Keratinocyte (primary cell): ENCODE measurements around the gene OXT. TPM values are rescaled to one million over a fixed set of nuclear protein-coding genes. Genes with fewer than 3 reads are reported as not detected.

Experiments used
- DNase-seq: peaks from one replicate; pipeline ENCODE4 v3.0.0-alpha.2; 2011; ENCODE audit warnings: low read depth, missing footprints, low spot score
- FAIRE-seq: peaks from 2 replicates; lab custom pipeline; 2011; peaks lifted over from hg19 to GRCh38; lab: Jason Lieb, UNC
- H2AFZ ChIP-seq: 2 replicates; pipeline ENCODE4 v1.6.0; 2012; ENCODE audit warnings: low read length, control low read depth, inconsistent platforms; ENCODE audit not compliant: control insufficient read depth
- H3K27ac ChIP-seq: 2 replicates; pipeline ENCODE4 v1.5.1; 2011; ENCODE audit warnings: low read length; ENCODE audit not compliant: control insufficient read depth, insufficient read depth
- H3K27me3 ChIP-seq: 3 replicates; pipeline ENCODE4 v1.6.0; 2011; ENCODE audit warnings: low read length; ENCODE audit not compliant: control insufficient read depth, insufficient read depth; ENCODE audit errors: extremely low read depth
- H3K36me3 ChIP-seq, 2 experiments: 2 replicates in 1 of 2; 3 replicates in 1 of 2; pipeline ENCODE4 v1.5.1; 2011; ENCODE audit warnings: low read length in 2 of 2, mild to moderate bottlenecking in 1 of 2; ENCODE audit not compliant: control insufficient read depth in 2 of 2, insufficient read depth in 2 of 2; ENCODE audit errors: extremely low read depth in 1 of 2
- H3K4me1 ChIP-seq: 3 replicates; pipeline ENCODE4 v1.5.1; 2011; ENCODE audit warnings: low read length; ENCODE audit not compliant: control insufficient read depth, insufficient read depth; ENCODE audit errors: extremely low read depth
- H3K4me2 ChIP-seq: 3 replicates; pipeline ENCODE4 v1.6.0; 2011; ENCODE audit warnings: low read depth, low read length; ENCODE audit not compliant: control insufficient read depth, insufficient read depth; ENCODE audit errors: extremely low read depth
- H3K4me3 ChIP-seq, 3 experiments: fragments of 200-600 bp in 1 of 3; sonication (generic) in 1 of 3; 2 replicates in 2 of 3; 3 replicates in 1 of 3; pipeline ENCODE4 v1.5.1; 2011 to 2016; ENCODE audit warnings: low read length in 3 of 3, mild to moderate bottlenecking in 3 of 3, control low read depth in 2 of 3, inconsistent platforms in 1 of 3, low read depth in 1 of 3, mixed read lengths in 1 of 3, mixed run types in 1 of 3, moderate library complexity in 1 of 3; ENCODE audit not compliant: control insufficient read depth in 2 of 3, insufficient read depth in 2 of 3; ENCODE audit errors: extremely low read depth in 1 of 3
- H3K79me2 ChIP-seq: 2 replicates; pipeline ENCODE4 v1.6.0; 2012; ENCODE audit warnings: low read length; ENCODE audit not compliant: control insufficient read depth, insufficient read depth
- H3K9ac ChIP-seq: 3 replicates; pipeline ENCODE4 v1.6.0; 2011; ENCODE audit warnings: low read length; ENCODE audit not compliant: control insufficient read depth, insufficient read depth; ENCODE audit errors: extremely low read depth
- H3K9me1 ChIP-seq: 3 replicates; pipeline ENCODE4 v1.6.0; 2011; ENCODE audit warnings: low read length; ENCODE audit not compliant: control insufficient read depth, insufficient read depth; ENCODE audit errors: extremely low read depth
- H3K9me3 ChIP-seq: 2 replicates; pipeline ENCODE4 v1.5.1; 2012; ENCODE audit warnings: low read depth, low read length; ENCODE audit not compliant: control insufficient read depth
- H4K20me1 ChIP-seq: 3 replicates; pipeline ENCODE4 v1.6.0; 2011; ENCODE audit warnings: low read length; ENCODE audit not compliant: control insufficient read depth, insufficient read depth; ENCODE audit errors: extremely low read depth
- EZH2 ChIP-seq: IDR thresholded peaks from one replicate; pipeline ENCODE4 v1.6.1; 2012; ENCODE audit warnings: inconsistent platforms, mild to moderate bottlenecking, low read length, moderate library complexity
- dilution Hi-C: fragments of 300-500 bp; cut with MboI; formaldehyde crosslinking; loops from one replicate; pipeline ENCODE4 v1.7.0; 2020; ENCODE audit warnings: low sequenced_read_pairs; ENCODE audit not compliant: extremely low pct_ligation_motif_present
- polyA plus RNA-seq, 5 experiments: library from polyadenylated mRNA; depleted of rRNA in 3 of 5; stranded (reverse) in 3 of 5; stranded (forward) in 1 of 5; unstranded in 1 of 5; fragments of >200 nt; gene quantifications; 1 replicate in 1 of 5; 2 replicates in 3 of 5; 3 replicates in 1 of 5; pipeline versions ENCODE4 v1.2.1 to v1.2.3, GENCODE V29; 2011 to 2012; ENCODE audit warnings: missing spikeins in 2 of 5, low read depth in 1 of 5, low replicate concordance in 1 of 5
- TF ChIP-seq, protein P1 (sequence below), 3 experiments: IDR thresholded peaks in 1 of 3; conservative IDR thresholded peaks in 1 of 3; optimal IDR thresholded peaks in 1 of 3; 2 replicates in 2 of 3; 3 replicates in 1 of 3; pipeline versions ENCODE3 to v1.5.1; 2011; ENCODE audit warnings: low read length in 3 of 3, mild to moderate bottlenecking in 3 of 3, moderate library complexity in 2 of 3, control low read depth in 1 of 3, inconsistent platforms in 1 of 3; ENCODE audit not compliant: insufficient read depth in 2 of 3; ENCODE audit errors: extremely low read depth in 1 of 3

OXT gene
- polyA plus RNA-seq, 1 donor (not counting 4 experiments of a cell fraction or from before 2014, with no cell fraction given), result not detected

DNA sequence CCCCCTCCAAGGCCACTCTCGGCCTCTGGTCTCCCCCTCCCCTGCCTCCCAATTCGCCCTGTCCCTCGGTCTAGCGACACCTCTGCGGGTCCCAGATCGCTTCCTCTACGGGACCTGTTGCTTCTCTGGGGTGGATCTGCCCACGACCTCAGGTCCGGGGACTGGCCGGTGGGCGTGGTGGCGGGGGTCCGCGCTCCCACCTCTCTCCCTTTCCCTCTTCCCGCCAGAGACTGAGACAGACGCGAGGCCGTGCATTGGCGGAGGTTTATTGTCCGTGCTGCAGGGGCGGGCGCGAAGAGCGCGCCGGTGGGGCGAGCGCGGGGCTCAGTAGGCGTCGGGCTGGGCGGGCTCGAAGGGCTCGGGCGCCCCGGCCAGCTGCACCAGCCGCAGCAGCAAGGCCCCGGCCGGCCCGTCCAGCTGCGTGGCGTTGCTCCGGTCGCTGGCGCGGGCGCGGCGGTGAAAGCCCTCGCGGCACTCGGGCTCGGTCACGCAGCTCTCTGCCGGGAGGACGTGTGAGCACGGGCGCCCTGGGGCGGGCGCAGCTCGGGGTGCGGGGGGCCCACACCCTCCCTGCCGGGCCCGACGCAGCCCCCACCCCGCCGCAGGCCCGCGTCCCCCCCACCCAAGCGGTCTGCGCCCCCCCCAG lies 11.0 kb downstream of the OXT start:
- DNase-seq, result no peak
- no peak overlapping the region for H3K9ac ChIP-seq
- H3K9me1 ChIP-seq, result no peaks in the 10 kb centered on the region
- no peaks in the 10 kb centered on the region for H3K4me1 ChIP-seq
- no peak overlapping the region for H3K4me3 ChIP-seq
- FAIRE-seq, result no peak
- no peaks in the 10 kb centered on the region for H3K36me3 ChIP-seq
- no peak overlapping the region for H2AFZ ChIP-seq
- H3K9me3 ChIP-seq, result no peaks in the 10 kb centered on the region
- no peaks in the 10 kb centered on the region for H3K79me2 ChIP-seq
- peak; percentile 89 for TF ChIP-seq EZH2
- TF ChIP-seq, protein P1, sequence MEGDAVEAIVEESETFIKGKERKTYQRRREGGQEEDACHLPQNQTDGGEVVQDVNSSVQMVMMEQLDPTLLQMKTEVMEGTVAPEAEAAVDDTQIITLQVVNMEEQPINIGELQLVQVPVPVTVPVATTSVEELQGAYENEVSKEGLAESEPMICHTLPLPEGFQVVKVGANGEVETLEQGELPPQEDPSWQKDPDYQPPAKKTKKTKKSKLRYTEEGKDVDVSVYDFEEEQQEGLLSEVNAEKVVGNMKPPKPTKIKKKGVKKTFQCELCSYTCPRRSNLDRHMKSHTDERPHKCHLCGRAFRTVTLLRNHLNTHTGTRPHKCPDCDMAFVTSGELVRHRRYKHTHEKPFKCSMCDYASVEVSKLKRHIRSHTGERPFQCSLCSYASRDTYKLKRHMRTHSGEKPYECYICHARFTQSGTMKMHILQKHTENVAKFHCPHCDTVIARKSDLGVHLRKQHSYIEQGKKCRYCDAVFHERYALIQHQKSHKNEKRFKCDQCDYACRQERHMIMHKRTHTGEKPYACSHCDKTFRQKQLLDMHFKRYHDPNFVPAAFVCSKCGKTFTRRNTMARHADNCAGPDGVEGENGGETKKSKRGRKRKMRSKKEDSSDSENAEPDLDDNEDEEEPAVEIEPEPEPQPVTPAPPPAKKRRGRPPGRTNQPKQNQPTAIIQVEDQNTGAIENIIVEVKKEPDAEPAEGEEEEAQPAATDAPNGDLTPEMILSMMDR (optimal IDR thresholded peaks at IDR 0.05 in 1 of 3, IDR thresholded peaks at IDR 0.05 in 1 of 3, conservative IDR thresholded peaks at IDR 0.05 in 1 of 3; ENCODE audit: extremely low read depth in 1 of 3, insufficient read depth in 2 of 3, low read length in 3 of 3), result no peak
- peaks cover 45% of the 10 kb centered on the region for H3K27me3 ChIP-seq
- H3K4me2 ChIP-seq, result no peak overlapping the region
- dilution Hi-C loops, result no loop called here
- H3K27ac ChIP-seq, result no peak overlapping the region
- no peaks in the 10 kb centered on the region for H4K20me1 ChIP-seq

DNA sequence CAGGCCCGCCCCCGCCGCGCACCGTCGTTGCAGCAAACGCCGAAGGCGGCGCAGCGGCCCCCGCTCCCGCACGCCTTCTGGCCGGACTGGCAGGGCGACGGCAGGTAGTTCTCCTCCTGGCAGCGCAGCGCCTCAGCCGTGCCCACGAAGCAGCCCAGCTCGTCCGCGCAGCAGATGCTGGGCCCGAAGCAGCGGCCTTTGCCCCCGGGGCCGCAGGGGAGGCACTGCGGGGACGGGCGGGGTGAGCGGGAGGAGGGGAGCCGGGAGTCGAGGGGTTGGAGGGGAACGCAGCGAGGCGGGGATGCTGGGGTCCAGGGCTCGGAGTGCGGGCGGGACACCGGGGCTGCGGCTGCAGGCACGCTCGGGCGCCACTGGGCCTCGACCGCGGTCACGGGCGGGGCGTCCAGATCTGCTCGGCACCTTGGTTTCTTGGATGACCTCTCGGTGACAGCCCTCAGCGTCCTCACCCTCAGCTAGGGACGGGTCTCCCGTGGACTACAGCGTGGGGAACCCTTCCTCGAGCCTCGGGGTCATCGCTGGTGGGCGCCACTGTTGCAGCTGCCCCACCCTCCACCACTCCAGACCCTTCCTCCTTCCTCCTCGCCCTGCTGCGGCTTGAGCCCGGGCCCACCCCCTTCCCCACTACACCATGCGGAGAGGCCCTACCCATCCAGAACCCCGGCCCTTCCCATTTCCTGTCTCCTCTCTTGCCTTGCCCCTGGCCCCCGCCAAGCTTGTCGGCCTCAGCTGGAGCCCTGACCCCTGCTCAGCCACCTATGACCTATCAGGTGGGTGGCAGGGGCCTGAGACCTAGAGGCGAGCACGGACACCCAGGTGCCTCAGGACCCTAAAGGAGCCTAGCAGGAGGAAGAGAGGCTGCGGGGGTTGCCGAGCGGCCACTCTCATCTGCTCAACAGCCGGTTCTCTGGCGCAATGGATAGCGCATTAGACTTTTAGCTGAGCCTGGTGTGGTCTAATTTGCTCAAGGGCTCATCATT lies 11.8 kb downstream of the OXT start:
- H3K27me3 ChIP-seq, result peaks cover 45% of the 10 kb centered on the region
- H3K9ac ChIP-seq, result no peak overlapping the region
- no peaks in the 10 kb centered on the region for H3K9me1 ChIP-seq
- no peaks in the 10 kb centered on the region for H3K9me3 ChIP-seq
- no peaks in the 10 kb centered on the region for H4K20me1 ChIP-seq
- no peak overlapping the region for H3K4me3 ChIP-seq
- H3K27ac ChIP-seq, result no peak overlapping the region
- FAIRE-seq (no peak), DNase-seq (no peak)
- H2AFZ ChIP-seq, result no peak overlapping the region
- no peaks in the 10 kb centered on the region for H3K4me1 ChIP-seq
- no peaks in the 10 kb centered on the region for H3K79me2 ChIP-seq
- TF ChIP-seq EZH2, result peak; percentile 88
- TF ChIP-seq, protein P1 (optimal IDR thresholded peaks at IDR 0.05 in 1 of 3, IDR thresholded peaks at IDR 0.05 in 1 of 3, conservative IDR thresholded peaks at IDR 0.05 in 1 of 3; ENCODE audit: extremely low read depth in 1 of 3, insufficient read depth in 2 of 3, low read length in 3 of 3), result no peak
- dilution Hi-C loops, result no loop called here
- no peak overlapping the region for H3K4me2 ChIP-seq
- H3K36me3 ChIP-seq, result no peaks in the 10 kb centered on the region
